Lung (tissue), 12 donors: ENCODE data around the gene GJD3. TPM values are rescaled to one million over a fixed set of nuclear protein-coding genes. Genes with fewer than 3 reads are reported as not detected.

Experiments used
- ATAC-seq: fragments of 200-7000 bp; cut with Tn5 transposase; one replicate; pipeline ENCODE4 v1.9.1; 2020; ENCODE audit warnings: moderate number of reproducible peaks; ENCODE audit not compliant: insufficient read depth, low FRiP score
- DNase-seq, 3 donors: peaks; one replicate each; pipeline ENCODE4 v3.0.0-alpha.2; 2013 to 2017
- H3K27ac ChIP-seq, 2 donors: one replicate each; pipeline ENCODE4 v1.5.1; 2013; ENCODE audit warnings: mild to moderate bottlenecking in 2 of 2, moderate library complexity in 2 of 2, control low read depth in 1 of 2, inconsistent platforms in 1 of 2, low read depth in 1 of 2, low read length in 1 of 2
- H3K27me3 ChIP-seq, 3 donors: one replicate each; pipeline ENCODE4 v1.5.1; 2013; ENCODE audit warnings: low read length in 2 of 3; ENCODE audit not compliant: control insufficient read depth in 3 of 3, insufficient read depth in 3 of 3
- H3K36me3 ChIP-seq, 4 donors: one replicate each; pipeline ENCODE4 v1.5.1; 2013; ENCODE audit warnings: low read length in 4 of 4, mild to moderate bottlenecking in 1 of 4, moderate library complexity in 1 of 4; ENCODE audit not compliant: control insufficient read depth in 4 of 4, insufficient read depth in 4 of 4
- H3K4me1 ChIP-seq, 5 donors: one replicate each; pipeline ENCODE4 v1.5.1; 2013; ENCODE audit warnings: low read length in 5 of 5, mild to moderate bottlenecking in 2 of 5, moderate library complexity in 1 of 5; ENCODE audit not compliant: control insufficient read depth in 5 of 5, insufficient read depth in 5 of 5
- H3K4me3 ChIP-seq: one replicate; pipeline ENCODE4 v1.5.1; 2013; ENCODE audit warnings: mild to moderate bottlenecking, control low read depth, moderate library complexity
- H3K9ac ChIP-seq, 2 donors: one replicate each; pipeline ENCODE4 v1.5.1; 2013; ENCODE audit warnings: low read length in 2 of 2, control low read depth in 1 of 2; ENCODE audit not compliant: insufficient read depth in 1 of 2
- H3K9me3 ChIP-seq, 4 donors: one replicate each; pipeline ENCODE4 v1.5.1; 2013; ENCODE audit warnings: low read length in 3 of 4, mild to moderate bottlenecking in 1 of 4, moderate library complexity in 1 of 4; ENCODE audit not compliant: control insufficient read depth in 4 of 4, insufficient read depth in 3 of 4
- WGBS, 2 donors: extraction: QIAGEN DNeasy Blood & Tissue Kit; methylation state at CpG; one replicate each; pipeline ENCODE4 v1.1.7; 2013; 5-methylcytosine and 5-hydroxymethylcytosine counted together
- polyA plus RNA-seq, 2 donors: library from polyadenylated mRNA; stranded (reverse); fragments of 200-250 nt; gene quantifications; one replicate each; pipeline ENCODE4 v1.2.1, GENCODE V29; 2013
- total RNA-seq, 2 donors: library from RNA; depleted of rRNA in 1 of 2; stranded (reverse); fragments of >200 nt in 1 of 2; gene quantifications; one replicate each; pipeline ENCODE4 v1.2.1, GENCODE V29; 2014 to 2021
- TF ChIP-seq, protein P1 (sequence below): IDR thresholded peaks from 2 replicates; pipeline ENCODE4 v1.5.1; 2012; ENCODE audit warnings: mild to moderate bottlenecking; ENCODE audit errors: control extremely low read depth, extremely low read depth
- donor health status: control.
- donor health status: control.
- donor health status: Bipolar disorder and iron deficiency.
- donor health status: healthy.
- donor health status: DM: yes; HTN: yes; CAD: no.

GJD3 gene
- total and polyA plus RNA-seq, 4 donors = 0.53 to 3.6 (median 1.4) TPM; not detected in 1

DNA sequence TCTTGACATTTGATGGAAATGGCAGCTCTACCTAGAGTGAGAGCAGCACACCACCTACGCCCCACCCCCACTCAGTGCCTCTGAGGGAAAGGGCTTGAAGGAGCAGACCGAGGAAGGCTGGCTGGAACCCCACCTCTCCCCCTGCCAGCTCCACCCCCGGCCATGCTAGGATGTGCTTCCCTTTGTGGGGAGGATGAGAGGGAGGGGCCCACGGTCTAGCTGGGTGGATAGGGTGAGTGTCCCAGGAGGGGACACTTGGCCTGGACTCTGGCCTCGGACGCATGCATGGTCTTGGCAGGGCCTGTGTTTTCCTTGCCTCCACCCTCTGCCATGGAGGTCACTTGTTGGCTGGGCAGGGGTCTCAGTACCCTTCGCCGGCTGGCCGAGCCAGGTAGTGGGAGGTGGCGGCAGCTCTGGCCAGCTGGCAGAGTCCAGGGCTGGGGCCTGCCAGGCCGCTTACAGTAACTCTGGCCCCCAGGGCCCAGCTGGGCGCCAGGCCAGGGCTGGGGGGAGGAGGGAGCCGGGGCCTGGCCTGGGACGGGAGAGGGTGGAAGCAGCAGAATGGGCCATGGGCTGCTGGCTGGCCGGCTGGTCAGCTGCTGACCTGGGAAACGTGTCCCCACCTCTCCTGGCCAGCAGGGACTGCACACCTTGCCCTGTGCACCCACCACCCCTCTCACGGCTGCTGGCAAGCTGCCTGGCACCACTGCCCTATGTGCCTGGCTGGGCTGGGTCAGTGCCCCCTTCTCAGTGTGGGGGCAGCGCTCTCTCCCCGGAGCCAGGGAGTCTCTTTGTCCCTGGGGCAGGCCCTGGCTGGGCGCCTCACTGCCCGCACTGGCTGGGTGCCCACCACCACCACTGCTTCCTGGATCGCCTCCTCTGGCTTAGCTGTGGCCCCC, 32.5 kb downstream of the GJD3 start:
- H3K4me3 ChIP-seq = no peak overlapping the region
- ATAC-seq = peak; percentile 49
- no peaks in the 10 kb centered on the region for H3K9me3 ChIP-seq
- no peak overlapping the region for H3K9ac ChIP-seq
- H3K4me1 ChIP-seq = peaks cover 34 to 65% (median 56%) of the 10 kb centered on the region in 5 donors
- peak overlapping the region; percentile 71 to 90 for H3K27ac ChIP-seq
- 19 to 31% methylated on average over 19 to 22 of the region's 22 CpGs for WGBS, 2 donors
- DNase-seq = peak; percentile 79 to 88 (median 81)
- H3K27me3 ChIP-seq = no peaks in the 10 kb centered on the region
- TF ChIP-seq, protein P1, sequence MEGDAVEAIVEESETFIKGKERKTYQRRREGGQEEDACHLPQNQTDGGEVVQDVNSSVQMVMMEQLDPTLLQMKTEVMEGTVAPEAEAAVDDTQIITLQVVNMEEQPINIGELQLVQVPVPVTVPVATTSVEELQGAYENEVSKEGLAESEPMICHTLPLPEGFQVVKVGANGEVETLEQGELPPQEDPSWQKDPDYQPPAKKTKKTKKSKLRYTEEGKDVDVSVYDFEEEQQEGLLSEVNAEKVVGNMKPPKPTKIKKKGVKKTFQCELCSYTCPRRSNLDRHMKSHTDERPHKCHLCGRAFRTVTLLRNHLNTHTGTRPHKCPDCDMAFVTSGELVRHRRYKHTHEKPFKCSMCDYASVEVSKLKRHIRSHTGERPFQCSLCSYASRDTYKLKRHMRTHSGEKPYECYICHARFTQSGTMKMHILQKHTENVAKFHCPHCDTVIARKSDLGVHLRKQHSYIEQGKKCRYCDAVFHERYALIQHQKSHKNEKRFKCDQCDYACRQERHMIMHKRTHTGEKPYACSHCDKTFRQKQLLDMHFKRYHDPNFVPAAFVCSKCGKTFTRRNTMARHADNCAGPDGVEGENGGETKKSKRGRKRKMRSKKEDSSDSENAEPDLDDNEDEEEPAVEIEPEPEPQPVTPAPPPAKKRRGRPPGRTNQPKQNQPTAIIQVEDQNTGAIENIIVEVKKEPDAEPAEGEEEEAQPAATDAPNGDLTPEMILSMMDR = no peak
- peaks cover 0 to 12% (median 7%) of the 10 kb centered on the region in 4 donors for H3K36me3 ChIP-seq

DNA sequence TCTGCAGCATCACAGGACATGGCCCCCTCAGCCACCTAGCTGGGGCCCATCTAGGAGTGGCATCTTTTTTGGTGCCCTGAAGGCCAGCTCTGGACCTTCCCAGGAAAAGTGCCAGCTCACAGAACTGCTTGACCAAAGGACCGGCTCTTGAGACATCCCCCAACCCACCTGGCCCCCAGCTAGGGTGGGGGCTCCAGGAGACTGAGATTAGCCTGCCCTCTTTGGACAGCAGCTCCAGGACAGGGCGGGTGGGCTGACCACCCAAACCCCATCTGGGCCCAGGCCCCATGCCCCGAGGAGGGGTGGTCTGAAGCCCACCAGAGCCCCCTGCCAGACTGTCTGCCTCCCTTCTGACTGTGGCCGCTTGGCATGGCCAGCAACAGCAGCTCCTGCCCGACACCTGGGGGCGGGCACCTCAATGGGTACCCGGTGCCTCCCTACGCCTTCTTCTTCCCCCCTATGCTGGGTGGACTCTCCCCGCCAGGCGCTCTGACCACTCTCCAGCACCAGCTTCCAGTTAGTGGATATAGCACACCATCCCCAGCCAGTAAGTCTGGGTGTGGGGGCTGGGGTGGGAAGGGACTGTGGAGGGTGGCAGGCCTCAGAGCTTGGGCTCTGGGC, 33.6 kb downstream of the GJD3 start:
- Histone ChIP-seq H3K4me3 (no peak overlapping the region), H3K9ac (no peak overlapping the region), H3K27ac (peak overlapping the region; percentile 7 to 90), H3K27me3 (no peaks in the 10 kb centered on the region), H3K9me3 (no peaks in the 10 kb centered on the region), H3K36me3 (peaks cover 0 to 12% (median 9%) of the 10 kb centered on the region in 4 donors), H3K4me1 (peaks cover 45 to 74% (median 66%) of the 10 kb centered on the region in 5 donors)
- TF ChIP-seq, protein P1 = no peak
- DNase-seq = no peak
- no peak for ATAC-seq
- 78 to 90% methylated on average over 10 of the region's 10 CpGs for WGBS, 2 donors

DNA sequence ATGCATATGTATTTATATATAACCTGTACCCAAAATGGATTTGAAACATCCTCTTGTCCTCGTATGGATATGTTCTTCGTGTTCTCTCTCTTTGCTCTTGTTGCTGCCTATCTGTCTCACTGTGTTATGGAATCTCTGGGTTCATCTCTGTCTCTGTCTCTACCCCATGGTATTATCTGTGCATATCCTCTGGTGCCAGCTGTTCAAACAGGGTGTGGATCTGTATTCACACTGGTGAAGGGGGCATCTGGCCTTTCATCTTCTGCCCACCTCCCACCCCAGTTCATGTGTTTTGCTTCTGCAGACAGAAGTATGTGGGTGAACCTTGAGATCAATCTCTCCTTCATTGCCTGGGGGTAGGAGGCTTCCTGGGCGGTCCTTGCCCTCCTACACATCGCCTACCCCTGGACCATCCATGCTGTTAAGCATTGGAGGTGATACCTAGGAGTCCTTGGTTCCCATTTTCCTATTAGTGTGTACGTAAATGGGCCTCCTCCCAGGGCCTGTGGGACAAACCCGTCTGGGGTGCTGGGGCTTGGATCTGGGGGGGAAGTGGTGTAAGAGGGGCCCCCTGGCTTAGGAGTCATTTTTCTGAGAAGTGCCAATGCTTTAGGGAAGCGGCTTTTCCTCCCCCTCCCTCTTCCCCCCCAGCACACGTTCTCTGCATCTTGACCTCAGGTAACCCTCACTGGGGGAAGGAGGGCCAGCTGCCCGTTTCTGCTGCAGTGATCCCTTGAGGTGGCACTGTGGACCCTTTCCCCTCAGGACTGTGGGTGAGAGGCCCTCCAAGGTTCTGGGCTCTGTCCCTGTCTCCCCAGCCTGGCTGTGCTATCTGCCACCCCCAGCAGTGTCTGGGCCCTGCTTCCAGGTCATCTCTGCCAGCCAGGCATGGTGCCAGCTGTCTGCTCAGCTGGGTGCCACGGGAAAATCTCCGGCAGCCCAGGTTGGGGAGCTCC, 34.4 kb downstream of the GJD3 start:
- H3K4me3 ChIP-seq = no peak overlapping the region
- WGBS, 2 donors = 11 to 18% methylated on average over 11 of the region's 11 CpGs

More for the DNA sequence above, 34.4 kb downstream of the GJD3 start:
- TF ChIP-seq, protein P1 = no peak
- H3K27ac ChIP-seq = peak overlapping the region; percentile 7 to 90
- peaks cover 48 to 79% (median 68%) of the 10 kb centered on the region in 5 donors for H3K4me1 ChIP-seq
- no peak for ATAC-seq
- no peaks in the 10 kb centered on the region for H3K27me3 ChIP-seq
- no peaks in the 10 kb centered on the region for H3K9me3 ChIP-seq
- H3K9ac ChIP-seq = peak overlapping the region in 1 of 2 donors; percentile 61
- peak; percentile 39 to 64 (median 46) for DNase-seq
- H3K36me3 ChIP-seq = peaks cover 0 to 12% (median 7%) of the 10 kb centered on the region in 4 donors
